ENCODE data around the gene IQSEC3.

IQSEC3 gene

GRCh38 chr12:168763-169525, 102.4 kb downstream of the IQSEC3 start:
- DNase-seq = no peak

DNA sequence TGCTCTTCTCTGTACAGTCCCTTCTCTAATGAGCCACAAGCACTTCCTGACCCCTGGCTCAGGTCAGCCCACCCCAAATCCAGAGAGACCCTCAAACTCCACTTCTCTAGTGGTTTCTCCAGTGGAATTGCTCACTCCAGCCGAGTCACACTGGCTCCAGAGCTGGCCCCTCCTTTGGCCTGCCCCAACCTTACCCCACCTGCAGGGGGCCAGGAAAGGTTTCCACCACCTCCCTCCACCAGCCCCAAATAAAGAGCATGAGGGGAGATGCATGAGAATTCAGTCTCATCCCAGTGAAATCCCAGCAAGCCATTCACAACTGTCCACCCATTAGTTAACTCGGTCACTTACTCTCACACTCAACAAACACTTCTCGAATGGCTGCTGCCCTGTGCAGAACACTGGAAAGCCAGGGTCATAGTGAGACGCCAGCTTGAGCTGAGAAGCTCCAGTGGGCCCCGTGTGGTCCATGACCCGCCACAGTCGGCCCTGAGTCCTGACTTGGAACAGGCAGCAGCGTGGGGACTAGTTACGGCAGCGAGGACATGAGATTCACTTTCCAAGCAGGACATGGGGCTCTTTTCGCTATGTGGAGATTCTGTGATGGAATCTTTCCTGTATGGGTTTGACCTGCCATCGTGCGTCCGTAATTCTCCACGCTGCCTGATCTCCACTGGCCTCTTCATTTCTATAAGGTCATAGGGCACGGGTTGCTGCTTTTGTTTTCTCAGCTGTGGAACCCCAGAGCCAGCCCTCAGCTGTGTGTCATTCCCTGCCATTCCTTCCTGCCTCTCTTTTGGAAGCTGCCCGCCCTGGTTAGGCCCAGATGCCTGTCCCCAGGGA, 103.2 kb downstream of the IQSEC3 start:
- no peak for DNase-seq

DNA sequence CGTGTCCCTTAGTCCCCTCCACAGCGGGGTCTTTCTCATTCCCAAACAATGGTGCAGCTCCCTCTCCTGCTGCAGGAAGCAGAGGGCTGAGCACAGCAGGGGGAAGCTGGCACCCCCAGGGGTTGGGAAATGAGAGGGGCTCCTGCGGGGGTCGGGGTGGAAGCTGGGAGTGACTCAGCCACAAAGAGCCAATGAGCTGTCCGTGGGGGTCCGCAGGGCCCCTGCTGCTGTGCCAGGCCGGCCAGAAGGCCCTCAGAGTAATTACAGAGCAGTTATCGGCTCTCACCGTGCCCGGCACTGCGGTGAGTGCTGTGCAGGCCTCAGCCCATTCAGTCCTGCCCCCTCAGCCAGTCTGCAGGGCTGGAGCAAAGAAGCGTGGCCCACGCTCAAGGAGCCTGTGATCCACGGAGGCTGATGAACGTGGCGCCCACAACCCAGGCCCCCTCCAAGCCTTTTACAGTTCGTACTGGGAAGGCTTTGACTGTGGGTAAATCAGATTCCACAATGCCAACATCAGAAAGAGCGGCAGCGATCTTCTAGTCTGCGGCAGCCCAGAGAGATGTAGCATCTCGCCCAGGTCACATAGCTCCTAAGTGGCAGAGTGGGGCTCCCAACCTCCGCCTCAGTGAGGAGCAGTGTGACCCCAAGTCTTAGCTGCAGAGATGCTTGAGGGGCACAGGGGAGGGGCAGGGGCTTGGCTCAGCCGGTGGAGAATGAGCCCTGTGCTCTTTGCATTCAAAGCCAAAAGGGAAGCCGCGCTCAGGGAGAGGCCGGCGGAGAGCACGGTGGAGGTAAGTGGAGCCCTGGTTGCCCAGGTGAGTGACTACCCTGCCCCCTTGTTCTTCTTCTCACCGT, 104.0 kb downstream of the IQSEC3 start:
- no peak for DNase-seq

DNA sequence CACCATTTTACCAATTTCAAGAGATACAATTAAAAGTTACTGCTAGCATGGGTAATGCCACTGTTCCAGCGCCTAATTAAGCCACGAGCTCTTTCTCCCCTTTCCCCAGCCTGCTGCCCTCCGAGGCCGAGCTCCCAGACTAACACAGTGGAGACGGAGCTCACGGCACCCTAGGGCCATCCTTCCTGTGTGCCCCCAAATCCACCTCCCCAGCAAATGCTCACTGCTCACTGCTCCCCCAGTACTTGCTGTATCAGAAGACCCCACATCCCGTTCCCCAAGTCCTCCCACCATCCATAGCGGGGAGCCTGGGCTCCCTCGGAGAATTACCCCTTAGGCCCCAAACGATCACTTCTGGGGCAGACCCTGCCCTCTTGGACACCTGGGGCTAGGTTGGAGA, 104.7 kb downstream of the IQSEC3 start:
- no peak for DNase-seq

GRCh38 chr12:171743-172676, 105.4 kb downstream of the IQSEC3 start:
- no peak for DNase-seq

DNA sequence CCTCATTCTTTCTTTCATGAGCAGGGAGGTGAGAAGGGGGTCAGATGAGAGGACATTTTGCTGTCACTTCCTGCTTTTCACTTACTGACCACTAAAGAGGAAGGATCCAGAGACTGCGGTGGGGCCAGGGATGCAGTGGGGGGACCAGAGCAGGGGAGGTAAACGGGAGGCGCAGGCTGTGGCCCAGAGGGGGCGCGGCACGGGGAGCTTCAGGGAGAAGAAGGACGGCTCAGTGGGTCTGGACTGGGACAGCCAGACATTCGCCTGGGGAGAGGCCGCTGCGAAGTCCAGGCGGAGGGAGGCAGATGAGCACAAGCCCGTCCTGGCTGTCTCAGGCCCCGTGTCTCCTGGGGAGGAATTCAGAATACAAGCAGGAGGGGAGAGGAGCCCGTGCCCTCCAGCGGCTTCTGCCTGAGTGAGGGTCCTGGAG, 106.2 kb downstream of the IQSEC3 start:
- DNase-seq = no peak

DNA sequence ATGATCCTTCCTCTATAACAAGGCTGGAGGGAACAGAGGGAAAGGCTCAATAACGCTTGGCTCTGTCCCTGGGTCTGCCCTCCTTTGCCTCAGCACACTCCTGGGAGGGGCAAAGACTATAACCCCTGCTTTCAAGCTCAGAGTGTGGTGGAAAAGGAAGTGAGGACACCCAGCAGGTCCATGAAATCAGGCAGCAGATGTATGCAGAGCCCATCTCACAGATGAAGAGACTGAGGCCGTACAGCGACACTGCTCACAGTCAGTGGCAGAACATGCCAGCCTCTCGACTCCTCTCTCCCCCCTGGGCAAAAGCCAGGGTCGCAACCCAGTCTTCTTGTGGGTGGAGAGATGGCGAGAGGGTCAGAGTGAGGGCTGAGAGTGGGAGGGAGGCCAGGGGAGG, 107.6 kb downstream of the IQSEC3 start:
- DNase-seq = no peak

GRCh38 chr12:174596-174995, 108.0 kb downstream of the IQSEC3 start:
- no peak for DNase-seq

DNA sequence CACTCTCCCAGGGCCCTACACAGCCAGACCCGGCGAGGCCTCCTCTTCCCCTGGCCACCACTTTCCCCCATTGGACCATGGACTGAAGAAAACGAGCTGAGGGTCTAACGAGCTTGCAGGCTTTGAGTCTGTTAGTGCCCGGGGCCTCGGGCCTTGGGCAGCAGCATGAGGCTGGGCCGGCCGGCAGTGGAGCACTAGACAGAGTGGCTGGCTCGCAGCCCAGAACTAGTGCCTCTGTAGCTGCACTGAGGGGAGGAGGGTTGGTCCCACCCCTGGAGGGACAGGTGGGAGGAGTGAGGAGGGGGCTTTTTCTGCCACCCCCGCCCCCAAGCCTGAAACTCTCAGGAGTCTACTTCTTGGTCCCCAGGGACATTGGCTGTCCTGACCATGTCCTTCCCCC, 108.7 kb downstream of the IQSEC3 start:
- DNase-seq = no peak

DNA sequence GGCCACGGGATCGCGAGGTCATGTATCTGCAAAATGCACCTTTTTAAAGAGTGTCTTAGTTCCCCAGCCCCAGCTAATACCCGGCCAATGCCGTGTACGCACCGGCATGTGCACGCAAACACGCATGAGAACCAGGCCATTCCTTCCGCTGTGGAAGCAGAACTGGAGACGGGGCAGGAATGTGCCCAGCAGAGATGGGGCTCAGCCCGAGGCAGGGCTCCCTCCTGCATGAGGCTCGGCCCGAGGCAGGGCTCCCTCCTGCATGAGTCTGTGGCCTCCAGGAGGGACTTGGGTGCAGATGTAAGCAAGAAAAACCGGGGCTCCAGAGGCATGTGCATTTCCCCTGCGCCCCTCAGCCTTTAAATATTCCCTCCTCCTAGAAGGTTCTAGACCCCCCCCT, 109.2 kb downstream of the IQSEC3 start:
- DNase-seq = no peak

GRCh38 chr12:176321-177181, 110.0 kb downstream of the IQSEC3 start:
- no peak for DNase-seq

GRCh38 chr12:177336-177979, 110.9 kb downstream of the IQSEC3 start:
- no peak for DNase-seq

GRCh38 chr12:177980-178828, 111.6 kb downstream of the IQSEC3 start:
- DNase-seq = no peak

DNA sequence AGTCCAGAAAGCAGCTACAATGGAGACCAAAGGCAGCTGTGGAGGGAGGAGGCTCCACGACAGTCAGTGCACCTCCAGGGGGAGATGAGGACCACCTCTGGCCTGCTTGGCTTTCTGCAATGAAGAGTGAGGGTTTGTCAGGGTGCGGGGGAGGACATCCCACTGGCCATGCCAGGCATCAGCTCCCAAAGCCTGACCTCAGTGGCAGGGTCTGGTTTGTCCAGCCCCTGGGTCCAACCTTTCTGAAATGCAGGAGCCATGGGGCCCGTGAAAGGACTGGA, 112.2 kb downstream of the IQSEC3 start:
- no peak for DNase-seq

DNA sequence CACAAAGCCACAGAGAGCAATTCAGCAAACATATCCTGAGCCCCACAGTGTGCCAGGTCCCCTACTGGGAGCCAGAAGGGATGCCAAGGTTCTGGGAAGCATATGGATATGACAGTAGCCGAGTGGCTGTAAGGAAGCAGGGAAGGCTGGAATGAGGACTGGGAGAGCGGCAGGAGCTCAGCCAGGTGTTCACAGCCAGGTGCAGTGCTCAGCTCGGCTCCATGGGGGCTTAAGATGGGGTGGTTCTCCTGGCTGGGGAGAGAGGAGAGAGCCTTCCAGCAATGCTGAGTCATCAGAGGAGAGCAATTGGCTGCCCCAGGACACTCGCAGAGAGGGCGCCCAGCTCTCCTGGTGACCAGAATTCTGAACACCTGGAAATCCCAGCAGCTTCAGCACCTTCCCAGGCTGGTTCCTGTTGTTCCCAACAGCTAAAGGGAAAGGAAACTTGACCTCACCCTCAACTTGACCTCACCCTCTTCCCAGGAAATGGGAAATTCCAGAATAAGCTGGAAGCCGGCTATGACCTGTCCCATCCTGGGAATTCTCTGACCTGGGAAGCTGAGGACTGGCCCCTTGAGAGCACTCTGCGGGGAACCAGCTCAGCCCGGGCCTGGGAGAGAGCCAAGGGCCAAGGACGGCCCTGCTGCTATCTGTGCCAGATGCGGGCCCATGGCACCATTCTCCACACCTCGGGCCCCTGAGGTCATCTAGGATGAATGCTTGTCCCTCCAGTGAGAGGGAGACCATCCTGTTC, 112.7 kb downstream of the IQSEC3 start:
- no peak for DNase-seq

DNA sequence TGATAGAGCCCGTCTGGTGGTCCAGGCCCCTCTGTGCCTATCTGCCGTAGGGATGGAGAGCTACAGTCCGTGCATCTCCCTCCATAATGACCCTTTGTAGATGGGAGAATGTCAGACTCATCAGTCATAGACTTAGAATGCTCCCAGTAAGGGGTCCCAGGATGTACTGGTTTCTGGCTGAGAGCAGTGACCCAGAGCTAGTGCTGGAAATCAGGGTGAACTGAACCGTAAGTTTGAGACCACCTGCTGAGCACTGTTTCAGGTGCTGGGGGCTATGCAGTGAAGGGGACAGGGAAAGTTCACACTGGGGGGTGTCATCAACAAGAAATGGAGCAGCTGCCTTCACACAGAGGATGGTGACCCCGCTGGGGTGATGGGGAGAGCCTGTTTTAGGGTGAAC, 113.3 kb downstream of the IQSEC3 start:
- no peak for DNase-seq

GRCh38 chr12:180445-180844, 113.9 kb downstream of the IQSEC3 start:
- DNase-seq = no peak

- no peak for DNase-seq
These were observed 115.4 kb downstream of the IQSEC3 start for GRCh38 chr12:181921-182320.

DNA sequence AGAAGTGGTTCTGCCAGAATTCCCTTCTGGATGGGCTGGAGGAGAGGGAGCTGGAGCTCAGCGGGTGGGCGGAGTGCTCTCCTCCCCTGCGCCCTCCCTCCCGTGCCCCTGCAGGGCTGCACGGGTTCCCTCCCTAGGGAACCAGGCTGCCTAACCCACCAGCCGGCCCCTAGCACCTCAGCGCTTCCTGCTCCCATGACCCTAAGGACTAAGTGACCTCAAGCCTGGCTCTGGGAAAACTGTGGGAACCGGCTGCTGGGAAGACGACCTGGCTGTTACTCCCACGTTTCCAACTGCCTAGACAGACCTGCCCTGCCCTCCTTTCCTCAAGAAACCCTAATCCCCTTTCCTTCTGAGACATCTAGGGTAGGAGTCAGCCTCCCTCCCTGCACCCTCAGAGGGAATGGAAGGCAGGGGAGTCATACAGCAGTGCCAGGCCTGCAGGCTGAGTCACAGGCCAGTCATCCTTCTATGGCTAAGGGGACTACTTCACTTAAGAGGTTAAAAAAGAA, 115.9 kb downstream of the IQSEC3 start:
- no peak for DNase-seq
